Mesenchymal stem cell (in vitro differentiated cells and primary cell): ENCODE results near the gene ADAMTS13.
A peak's percentile ranks its signal among the peaks of the same experiment; 100 is the strongest.

Source experiments
- DNase-seq: peaks from one replicate; pipeline ENCODE4 v3.0.0-alpha.2; 2013
- H2AFZ ChIP-seq: one replicate; pipeline ENCODE4 v1.6.1; 2013; ENCODE audit warnings: low read depth, mild to moderate bottlenecking, control low read depth, inconsistent platforms, low read length, moderate library complexity
- H2AK5ac ChIP-seq: 2 replicates; pipeline ENCODE4 v1.6.1; 2013; ENCODE audit warnings: low read length, moderate library complexity, mild to moderate bottlenecking, inconsistent platforms; ENCODE audit not compliant: severe bottlenecking
- H2BK120ac ChIP-seq: one replicate; pipeline ENCODE4 v1.6.1; 2013; ENCODE audit warnings: low read depth, mild to moderate bottlenecking, inconsistent platforms, low read length, moderate library complexity
- H2BK12ac ChIP-seq, 2 experiments: one replicate each; pipeline ENCODE4 v1.6.1; 2013; ENCODE audit warnings: inconsistent platforms in 2 of 2, low read length in 2 of 2, mild to moderate bottlenecking in 2 of 2, moderate library complexity in 2 of 2, control low read depth in 1 of 2
- H2BK15ac ChIP-seq: one replicate; pipeline ENCODE4 v1.6.1; 2013; ENCODE audit warnings: mild to moderate bottlenecking, low read depth, inconsistent platforms; ENCODE audit not compliant: poor library complexity, severe bottlenecking
- H2BK5ac ChIP-seq: 2 replicates; pipeline ENCODE4 v1.6.1; 2013; ENCODE audit warnings: low read depth, mild to moderate bottlenecking, low read length, control low read depth, inconsistent platforms; ENCODE audit not compliant: poor library complexity, severe bottlenecking
- H3K14ac ChIP-seq, 2 experiments: one replicate each; pipeline ENCODE4 v1.6.1; 2013; ENCODE audit warnings: inconsistent platforms in 2 of 2, low read length in 2 of 2, control low read depth in 1 of 2, mild to moderate bottlenecking in 1 of 2, moderate library complexity in 1 of 2
- H3K18ac ChIP-seq, 2 experiments: one replicate each; pipeline ENCODE4 v1.6.1; 2013; ENCODE audit warnings: inconsistent platforms in 2 of 2, low read length in 2 of 2, control low read depth in 1 of 2, low read depth in 1 of 2, mild to moderate bottlenecking in 1 of 2
- H3K23ac ChIP-seq, 2 experiments: one replicate each; pipeline ENCODE4 v1.6.1; 2013; ENCODE audit warnings: inconsistent platforms in 2 of 2, low read length in 2 of 2, mild to moderate bottlenecking in 2 of 2, moderate library complexity in 2 of 2, control low read depth in 1 of 2
- H3K27ac ChIP-seq: 2 replicates; pipeline ENCODE4 v1.5.1; 2013; ENCODE audit warnings: mild to moderate bottlenecking, moderate library complexity, low read length, control low read depth, inconsistent platforms; ENCODE audit not compliant: poor library complexity, severe bottlenecking
- H3K27me3 ChIP-seq, 2 experiments: 2 replicates each; pipeline versions ENCODE4 v1.6.1 to v1.7.0; 2013; ENCODE audit warnings: low read length in 2 of 2, mild to moderate bottlenecking in 2 of 2, moderate library complexity in 2 of 2, control low read depth in 1 of 2, inconsistent platforms in 1 of 2; ENCODE audit not compliant: control insufficient read depth in 1 of 2, insufficient read depth in 1 of 2
- H3K36me3 ChIP-seq, 2 experiments: 2 replicates each; pipeline versions ENCODE4 v1.6.1 to v1.7.0; 2013; ENCODE audit warnings: low read length in 2 of 2, control low read depth in 1 of 2, inconsistent platforms in 1 of 2, low read depth in 1 of 2, mild to moderate bottlenecking in 1 of 2; ENCODE audit not compliant: insufficient read depth in 2 of 2, control insufficient read depth in 1 of 2
- H3K4ac ChIP-seq, 2 experiments: one replicate each; pipeline ENCODE4 v1.6.1; 2013; ENCODE audit warnings: inconsistent platforms in 2 of 2, low read length in 2 of 2, mild to moderate bottlenecking in 2 of 2, moderate library complexity in 2 of 2, control low read depth in 1 of 2, low read depth in 1 of 2
- H3K4me1 ChIP-seq: 2 replicates; pipeline ENCODE4 v1.6.1; 2013; ENCODE audit warnings: low read depth, low read length, control low read depth; ENCODE audit not compliant: control insufficient read depth, insufficient read depth
- H3K4me2 ChIP-seq: 2 replicates; pipeline ENCODE4 v1.6.1; 2013; ENCODE audit warnings: low read length, mild to moderate bottlenecking, inconsistent platforms; ENCODE audit not compliant: poor library complexity, severe bottlenecking
- H3K4me3 ChIP-seq, 2 experiments: 2 replicates each; pipeline versions ENCODE4 v1.5.1 to v1.7.0; 2013; ENCODE audit warnings: low read length in 2 of 2, mild to moderate bottlenecking in 2 of 2, control low read depth in 1 of 2, low read depth in 1 of 2; ENCODE audit not compliant: insufficient read depth in 1 of 2
- H3K79me1 ChIP-seq: replicated peaks from 2 replicates; pipeline ENCODE4 v1.6.1; 2013; ENCODE audit warnings: mild to moderate bottlenecking, control low read depth, low read length, inconsistent platforms; ENCODE audit not compliant: poor library complexity, severe bottlenecking
- H3K9ac ChIP-seq: 2 replicates; pipeline ENCODE4 v1.7.0; 2013; ENCODE audit warnings: mild to moderate bottlenecking, low read length, moderate library complexity
- H3K9me3 ChIP-seq: 2 replicates; pipeline ENCODE4 v1.7.0; 2013; ENCODE audit warnings: mild to moderate bottlenecking, low read length; ENCODE audit not compliant: control insufficient read depth
- H4K8ac ChIP-seq: one replicate; pipeline ENCODE4 v1.6.1; 2013; ENCODE audit warnings: inconsistent platforms, mild to moderate bottlenecking, low read length, moderate library complexity
- H4K91ac ChIP-seq: one replicate; pipeline ENCODE4 v1.6.1; 2013; ENCODE audit warnings: mild to moderate bottlenecking, low read length, inconsistent platforms
- WGBS: methylation state at CpG from one replicate; pipeline ENCODE4 v1.1.7; 2013; ENCODE audit warnings: mixed read lengths; 5-methylcytosine and 5-hydroxymethylcytosine counted together

The ADAMTS13 gene

GRCh38 chr9:133477992-133478850 is 56.1 kb downstream of the ADAMTS13 start:
- peak overlapping the region; percentile 74 for H3K4me2 ChIP-seq
- peak overlapping the region in 1 of 2 experiments; percentile 81 for H3K14ac ChIP-seq
- H2BK12ac ChIP-seq, result peak overlapping the region in 1 of 2 experiments; percentile 7
- peaks cover 28% of the 10 kb centered on the region for H3K79me1 ChIP-seq
- H3K4me1 ChIP-seq, result peaks cover 28% of the 10 kb centered on the region
- DNase-seq, result peak; percentile 89
- H2AFZ ChIP-seq, result no peak overlapping the region
- peak overlapping the region; percentile 82 for H4K91ac ChIP-seq
- peak overlapping the region in 1 of 2 experiments; percentile 43 for H3K23ac ChIP-seq
- WGBS, result 40% methylated on average over 14 of the region's 17 CpGs
- H3K4ac ChIP-seq, result peak overlapping the region; percentile 0 to 89
- peaks cover 38% of the 10 kb centered on the region in 2 experiments for H3K36me3 ChIP-seq
- no peaks in the 10 kb centered on the region for H3K27me3 ChIP-seq
- H2AK5ac ChIP-seq, result peak overlapping the region; percentile 1
- H3K18ac ChIP-seq, result peak overlapping the region; percentile 53 to 88
- peak overlapping the region; percentile 27 for H3K27ac ChIP-seq
- H3K4me3 ChIP-seq, result peak overlapping the region; percentile 72 to 84
- no peak overlapping the region for H2BK120ac ChIP-seq
- H2BK5ac ChIP-seq, result peak overlapping the region; percentile 12
- H4K8ac ChIP-seq, result peak overlapping the region; percentile 68
- H3K9ac ChIP-seq, result peak overlapping the region; percentile 86
- no peaks in the 10 kb centered on the region for H3K9me3 ChIP-seq
- H2BK15ac ChIP-seq, result peak overlapping the region; percentile 91

DNA sequence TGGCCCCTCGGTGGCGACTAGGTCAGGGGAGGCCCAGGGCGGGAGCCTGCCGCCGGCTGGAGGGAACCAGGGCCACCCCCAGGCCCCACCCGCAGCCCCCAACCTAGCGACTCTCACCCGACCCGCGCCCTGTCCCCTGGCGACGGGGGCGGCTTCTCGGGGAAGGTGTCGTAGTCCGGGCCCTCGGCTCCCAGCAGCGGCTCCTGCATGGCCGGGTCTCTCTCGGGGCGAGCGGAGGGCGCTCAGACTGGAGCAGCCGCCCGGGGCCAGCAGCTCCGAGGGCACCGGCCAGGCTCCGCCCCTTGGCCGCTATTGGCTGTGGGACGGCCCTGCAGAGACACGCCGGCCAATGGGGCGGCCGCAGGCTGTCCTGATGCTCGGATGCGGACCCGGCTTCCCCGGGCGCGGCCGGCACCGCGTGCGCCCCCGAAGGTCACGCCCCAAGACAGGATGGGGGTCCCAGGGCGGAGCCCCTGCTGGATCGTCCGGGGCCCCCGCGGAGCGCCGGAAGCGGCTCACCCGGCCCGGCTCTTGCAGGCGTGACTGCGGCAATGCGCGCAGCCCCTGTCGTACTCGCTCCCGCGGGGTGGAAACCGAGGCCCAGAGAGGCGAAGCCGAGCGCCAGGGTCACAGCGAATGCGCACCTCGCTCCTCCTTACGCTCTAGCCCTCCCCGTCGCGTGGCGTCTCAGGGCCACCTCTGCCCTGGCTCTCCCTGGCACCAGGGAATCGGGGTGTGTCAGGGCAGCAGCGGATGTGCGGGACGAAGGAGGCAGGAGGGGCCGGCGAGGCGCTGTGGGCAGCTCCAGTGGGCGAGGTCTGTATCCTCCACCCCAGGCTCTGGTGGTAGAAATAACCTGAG is 56.9 kb downstream of the ADAMTS13 start, which contains the start of gene SLC2A6:
TSS of gene SLC2A6 (minus strand) at position 249 of the 861 bp plus-strand sequence. CDS start at position 209, 40 bp downstream.
- peak within 1 kb of the TSS; percentile 12 for H2BK5ac ChIP-seq
- H3K14ac ChIP-seq, result peak within 1 kb of the TSS in 1 of 2 experiments; percentile 89
- 2% methylated on average over 82 of the region's 84 CpGs for WGBS
- peak within 1 kb of the TSS; percentile 53 to 98 for H3K18ac ChIP-seq
- H3K4me3 ChIP-seq, result peak within 1 kb of the TSS; percentile 72 to 84
- peak within 1 kb of the TSS in 1 of 2 experiments; percentile 85 for H2BK12ac ChIP-seq
- peak within 1 kb of the TSS; percentile 0 to 92 for H3K4ac ChIP-seq
- peak within 1 kb of the TSS; percentile 91 for H2BK15ac ChIP-seq
- peak within 1 kb of the TSS; percentile 27 for H3K27ac ChIP-seq
- peak within 1 kb of the TSS; percentile 1 for H2AK5ac ChIP-seq
- H3K9ac ChIP-seq, result peak within 1 kb of the TSS; percentile 86
- H2BK120ac ChIP-seq, result peak within 1 kb of the TSS; percentile 0
- H4K8ac ChIP-seq, result peak within 1 kb of the TSS; percentile 68
- H3K4me2 ChIP-seq, result peak within 1 kb of the TSS; percentile 74
- peaks cover 30% of the 10 kb centered on the region in 2 experiments for H3K36me3 ChIP-seq
- H3K79me1 ChIP-seq, result peaks cover 26% of the 10 kb centered on the region
- peak within 1 kb of the TSS in 1 of 2 experiments; percentile 66 for H3K23ac ChIP-seq
- no peaks in the 10 kb centered on the region for H3K9me3 ChIP-seq
- peaks cover 5% of the 10 kb centered on the region in 2 experiments for H3K27me3 ChIP-seq
- peak; percentile 87 for DNase-seq
- H2AFZ ChIP-seq, result peak within 1 kb of the TSS; percentile 72
- peaks cover 28% of the 10 kb centered on the region for H3K4me1 ChIP-seq
- H4K91ac ChIP-seq, result peak within 1 kb of the TSS; percentile 82

GRCh38 chr9:133483611-133484010 is 61.4 kb downstream of the ADAMTS13 start:
- H3K14ac ChIP-seq, result no peak overlapping the region
- no peaks in the 10 kb centered on the region for H3K79me1 ChIP-seq
- no peak overlapping the region for H2BK12ac ChIP-seq
- no peak overlapping the region for H3K4me3 ChIP-seq
- DNase-seq, result no peak
- no peak overlapping the region for H3K23ac ChIP-seq
- H3K9me3 ChIP-seq, result no peaks in the 10 kb centered on the region
- H2BK5ac ChIP-seq, result no peak overlapping the region
- no peak overlapping the region for H4K8ac ChIP-seq
- peaks cover 11 to 12% of the 10 kb centered on the region in 2 experiments for H3K27me3 ChIP-seq
- no peak overlapping the region for H3K27ac ChIP-seq
- no peak overlapping the region for H3K9ac ChIP-seq
- H2AK5ac ChIP-seq, result no peak overlapping the region
- H3K4ac ChIP-seq, result no peak overlapping the region
- H3K18ac ChIP-seq, result no peak overlapping the region
- H3K4me2 ChIP-seq, result no peak overlapping the region
- H3K36me3 ChIP-seq, result no peaks in the 10 kb centered on the region
- no peak overlapping the region for H2BK15ac ChIP-seq
- no peak overlapping the region for H4K91ac ChIP-seq
- no peak overlapping the region for H2BK120ac ChIP-seq
- H3K4me1 ChIP-seq, result peaks cover 13% of the 10 kb centered on the region
- H2AFZ ChIP-seq, result no peak overlapping the region
- 90% methylated on average over 9 of the region's 9 CpGs for WGBS
